GM18505 (cell line): ENCODE results near the gene GK2.

Experiments
- ATAC-seq: cut with Tn5 transposase; IDR thresholded peaks from one replicate; pipeline ENCODE4 v1.9.1; 2021; ENCODE audit not compliant: unreplicated experiment
- POLR2A ChIP-seq: IDR thresholded peaks from 4 replicates; pipeline ENCODE4 v1.6.1; 2011; ENCODE audit warnings: borderline replicate concordance; ENCODE audit not compliant: insufficient read depth, insufficient read length; ENCODE audit errors: extremely low read depth

GK2 gene

GRCh38 chr4:79408063-79408462, at the start of gene GK2:
TSS of gene GK2 (minus strand) at chr4:79408228. CDS start at chr4:79408200, 28 bp downstream.
- no peak for TF ChIP-seq POLR2A
- ATAC-seq = no peak

- ATAC-seq = no peak
- TF ChIP-seq POLR2A = no peak
Observed at GRCh38 chr4:79455216-79455615, 47.2 kb upstream of the GK2 start.

GRCh38 chr4:79454656-79455055, 46.6 kb upstream of the GK2 start:
- no peak for ATAC-seq
- TF ChIP-seq POLR2A = no peak

- no peak for ATAC-seq
- TF ChIP-seq POLR2A = no peak
Observed at GRCh38 chr4:79450053-79450452, 42.0 kb upstream of the GK2 start.

GRCh38 chr4:79446145-79446544, 38.1 kb upstream of the GK2 start:
- no peak for TF ChIP-seq POLR2A
- ATAC-seq = no peak

GRCh38 chr4:79445371-79445781, 37.3 kb upstream of the GK2 start:
- no peak for ATAC-seq
- TF ChIP-seq POLR2A = no peak

- TF ChIP-seq POLR2A = no peak
- ATAC-seq = no peak
Observed at GRCh38 chr4:79442422-79442821, 34.4 kb upstream of the GK2 start.

GRCh38 chr4:79439489-79439888, 31.5 kb upstream of the GK2 start:
- no peak for ATAC-seq
- no peak for TF ChIP-seq POLR2A

- no peak for ATAC-seq
Observed at GRCh38 chr4:79431839-79432238, 23.8 kb upstream of the GK2 start.

GRCh38 chr4:79429113-79429903, 21.3 kb upstream of the GK2 start:
- TF ChIP-seq POLR2A = no peak
- ATAC-seq = no peak

More at GRCh38 chr4:79431839-79432238, 23.8 kb upstream of the GK2 start:
- TF ChIP-seq POLR2A = no peak

- no peak for ATAC-seq
- no peak for TF ChIP-seq POLR2A
Observed at GRCh38 chr4:79426989-79427388, 19.0 kb upstream of the GK2 start.

GRCh38 chr4:79425586-79425985, 17.6 kb upstream of the GK2 start:
- ATAC-seq = no peak
- no peak for TF ChIP-seq POLR2A

GRCh38 chr4:79421483-79421882, 13.5 kb upstream of the GK2 start:
- no peak for TF ChIP-seq POLR2A

GRCh38 chr4:79413886-79414285, 5.9 kb upstream of the GK2 start:
- ATAC-seq = no peak
- no peak for TF ChIP-seq POLR2A

More at GRCh38 chr4:79421483-79421882, 13.5 kb upstream of the GK2 start:
- no peak for ATAC-seq

GRCh38 chr4:79413032-79413885, 5.2 kb upstream of the GK2 start:
- no peak for ATAC-seq
- no peak for TF ChIP-seq POLR2A

- ATAC-seq = no peak
- no peak for TF ChIP-seq POLR2A
Observed at GRCh38 chr4:79404666-79405065, 3.4 kb downstream of the GK2 start.
